HEK293 (cell line): ENCODE data around the gene CCDC87.

Experiments
- CTCF ChIA-PET: fragments of 350-600 bp; formaldehyde crosslinking; extraction: SDS; loops from one replicate; lab custom pipeline; 2021; ENCODE audit warnings: antibody characterized with exemption; lab: Yijun Ruan, JAX
- POLR2A ChIA-PET: fragments of 300-600 bp; formaldehyde crosslinking; extraction: SDS; loops from one replicate; lab custom pipeline; 2020; ENCODE audit warnings: antibody characterized with exemption, inconsistent platforms; lab: Yijun Ruan, JAX
- H3K27ac ChIP-seq: fragments of 200-500 bp; sonication (Bioruptor generic); 2 replicates; pipeline ENCODE4 v1.5.1; 2014; ENCODE audit warnings: low read depth, low read length, control low read depth, inconsistent platforms; ENCODE audit errors: extremely low read depth
- H3K36me3 ChIP-seq, 2 experiments: fragments of 200-500 bp in 1 of 2; sonication (Bioruptor generic) in 1 of 2; 1 replicate in 1 of 2; 2 replicates in 1 of 2; pipeline ENCODE4 v1.5.1; 2014 to 2017; ENCODE audit warnings: inconsistent platforms in 2 of 2, low read length in 2 of 2; ENCODE audit not compliant: control insufficient read depth in 2 of 2, insufficient read depth in 1 of 2
- H3K4me1 ChIP-seq: fragments of 200-500 bp; sonication (Bioruptor generic); 2 replicates; pipeline ENCODE4 v1.5.1; 2014; ENCODE audit warnings: mild to moderate bottlenecking, low read length, inconsistent platforms; ENCODE audit not compliant: control insufficient read depth, insufficient read depth
- H3K4me3 ChIP-seq: 2 replicates; pipeline ENCODE4 v1.5.1; 2011; ENCODE audit warnings: low read depth, mild to moderate bottlenecking, control low read depth, low read length, moderate library complexity
- H3K9me3 ChIP-seq: fragments of 200-500 bp; sonication (Bioruptor generic); 2 replicates; pipeline ENCODE4 v1.5.1; 2014; ENCODE audit warnings: low read depth, low read length, inconsistent platforms; ENCODE audit not compliant: control insufficient read depth, insufficient read depth
- BCL11B ChIP-seq: fragments of 450-650 bp; formaldehyde crosslinking; IDR thresholded peaks from 2 replicates; pipeline ENCODE4 v1.5.1; 2016; ENCODE audit warnings: low read depth, missing biosample characterization, missing genetic modification characterization
- KLF8 ChIP-seq: fragments of 450-650 bp; formaldehyde crosslinking; IDR thresholded peaks from 2 replicates; pipeline ENCODE4 v1.5.1; 2016; ENCODE audit warnings: missing biosample characterization, missing genetic modification characterization
- PRDM4 ChIP-seq: fragments of 450-650 bp; formaldehyde crosslinking; IDR thresholded peaks from 2 replicates; pipeline ENCODE4 v1.5.1; 2017; ENCODE audit warnings: missing biosample characterization, missing genetic modification characterization
- TSHZ1 ChIP-seq: fragments of 450-650 bp; formaldehyde crosslinking; IDR thresholded peaks from 2 replicates; pipeline ENCODE4 v1.5.1; 2016; ENCODE audit warnings: missing biosample characterization, missing genetic modification characterization, borderline replicate concordance
- ZFP41 ChIP-seq: fragments of 450-650 bp; formaldehyde crosslinking; IDR thresholded peaks from 2 replicates; pipeline ENCODE4 v1.5.1; 2016; ENCODE audit warnings: missing biosample characterization, missing genetic modification characterization, borderline replicate concordance
- ZFP69B ChIP-seq: fragments of 450-650 bp; formaldehyde crosslinking; IDR thresholded peaks from 2 replicates; pipeline ENCODE4 v1.5.1; 2016; ENCODE audit warnings: missing biosample characterization, missing genetic modification characterization
- ZNF169 ChIP-seq: fragments of 450-650 bp; formaldehyde crosslinking; IDR thresholded peaks from 2 replicates; pipeline ENCODE4 v1.5.1; 2016; ENCODE audit warnings: missing biosample characterization, missing genetic modification characterization
- ZNF214 ChIP-seq: fragments of 450-650 bp; formaldehyde crosslinking; IDR thresholded peaks from 2 replicates; pipeline ENCODE4 v1.5.1; 2017; ENCODE audit warnings: missing biosample characterization, mild to moderate bottlenecking, missing genetic modification characterization, borderline replicate concordance
- ZNF274 ChIP-seq, 2 experiments: fragments of 200-500 bp in 1 of 2; fragments of 450-650 bp in 1 of 2; sonication (Bioruptor generic) in 1 of 2; formaldehyde crosslinking in 1 of 2; IDR thresholded peaks; 2 replicates each; pipeline versions ENCODE4 v1.5.1 to v1.6.1; 2014 to 2016; ENCODE audit warnings: borderline replicate concordance in 1 of 2, inconsistent platforms in 1 of 2, low read length in 1 of 2, missing biosample characterization in 1 of 2, missing genetic modification characterization in 1 of 2
- ZNF354C ChIP-seq: fragments of 450-650 bp; formaldehyde crosslinking; IDR thresholded peaks from 2 replicates; pipeline ENCODE4 v1.5.1; 2016; ENCODE audit warnings: missing biosample characterization, missing genetic modification characterization, low read depth, borderline replicate concordance
- ZNF513 ChIP-seq: fragments of 450-650 bp; IDR thresholded peaks from 2 replicates; pipeline ENCODE4 v1.5.1; 2018; ENCODE audit warnings: missing biosample characterization, missing genetic modification characterization
- ZNF514 ChIP-seq: fragments of 450-650 bp; formaldehyde crosslinking; IDR thresholded peaks from 2 replicates; pipeline ENCODE4 v1.5.1; 2016; ENCODE audit warnings: missing biosample characterization, missing genetic modification characterization
- ZNF530 ChIP-seq: fragments of 450-650 bp; formaldehyde crosslinking; IDR thresholded peaks from 2 replicates; pipeline ENCODE4 v1.5.1; 2016; ENCODE audit warnings: low read depth, missing biosample characterization, missing genetic modification characterization
- ZNF548 ChIP-seq: fragments of 450-650 bp; formaldehyde crosslinking; IDR thresholded peaks from 2 replicates; pipeline ENCODE4 v1.5.1; 2016; ENCODE audit warnings: missing biosample characterization, missing genetic modification characterization
- ZNF596 ChIP-seq: fragments of 450-650 bp; IDR thresholded peaks from 2 replicates; pipeline ENCODE4 v1.5.0; 2018; ENCODE audit warnings: missing biosample characterization, mild to moderate bottlenecking, missing genetic modification characterization, moderate library complexity
- ZNF600 ChIP-seq: fragments of 450-650 bp; formaldehyde crosslinking; IDR thresholded peaks from 2 replicates; pipeline ENCODE4 v1.5.1; 2016; ENCODE audit warnings: missing biosample characterization, missing genetic modification characterization
- ZNF660 ChIP-seq: fragments of 450-650 bp; IDR thresholded peaks from 2 replicates; pipeline ENCODE4 v1.5.1; 2018; ENCODE audit warnings: missing biosample characterization, mild to moderate bottlenecking, missing genetic modification characterization
- ZSCAN18 ChIP-seq: fragments of 450-650 bp; formaldehyde crosslinking; IDR thresholded peaks from 2 replicates; pipeline ENCODE4 v1.5.1; 2016; ENCODE audit warnings: missing biosample characterization, missing genetic modification characterization
- TF ChIP-seq, protein P1 (sequence below): IDR thresholded peaks from 2 replicates; pipeline ENCODE4 v1.6.1; 2011; ENCODE audit warnings: mild to moderate bottlenecking, low read depth, low read length, borderline replicate concordance
- TF ChIP-seq, protein P2 (sequence below): fragments of 450-650 bp; formaldehyde crosslinking; conservative IDR thresholded peaks from 2 replicates; pipeline ENCODE4 v1.5.1; 2016; ENCODE audit warnings: low read depth, missing biosample characterization, missing genetic modification characterization
- TF ChIP-seq, protein P3 (sequence below): fragments of 450-650 bp; formaldehyde crosslinking; IDR thresholded peaks from 2 replicates; pipeline ENCODE4 v1.5.1; 2017; ENCODE audit warnings: missing biosample characterization, missing genetic modification characterization

Gene CCDC87

GRCh38 chr11:66626926-66627325 lies 34.1 kb upstream of the CCDC87 start (continued):
- TF ChIP-seq ZFP69B (no peak), ZNF660 (tag by site-specific recombination) (no peak), ZNF354C (tag by site-specific recombination) (no peak), ZNF600 (no peak), KLF8 (tag by site-specific recombination) (no peak)
- TF ChIP-seq, protein P1, sequence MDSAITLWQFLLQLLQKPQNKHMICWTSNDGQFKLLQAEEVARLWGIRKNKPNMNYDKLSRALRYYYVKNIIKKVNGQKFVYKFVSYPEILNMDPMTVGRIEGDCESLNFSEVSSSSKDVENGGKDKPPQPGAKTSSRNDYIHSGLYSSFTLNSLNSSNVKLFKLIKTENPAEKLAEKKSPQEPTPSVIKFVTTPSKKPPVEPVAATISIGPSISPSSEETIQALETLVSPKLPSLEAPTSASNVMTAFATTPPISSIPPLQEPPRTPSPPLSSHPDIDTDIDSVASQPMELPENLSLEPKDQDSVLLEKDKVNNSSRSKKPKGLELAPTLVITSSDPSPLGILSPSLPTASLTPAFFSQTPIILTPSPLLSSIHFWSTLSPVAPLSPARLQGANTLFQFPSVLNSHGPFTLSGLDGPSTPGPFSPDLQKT, result no peak
- TF ChIP-seq, protein P2, sequence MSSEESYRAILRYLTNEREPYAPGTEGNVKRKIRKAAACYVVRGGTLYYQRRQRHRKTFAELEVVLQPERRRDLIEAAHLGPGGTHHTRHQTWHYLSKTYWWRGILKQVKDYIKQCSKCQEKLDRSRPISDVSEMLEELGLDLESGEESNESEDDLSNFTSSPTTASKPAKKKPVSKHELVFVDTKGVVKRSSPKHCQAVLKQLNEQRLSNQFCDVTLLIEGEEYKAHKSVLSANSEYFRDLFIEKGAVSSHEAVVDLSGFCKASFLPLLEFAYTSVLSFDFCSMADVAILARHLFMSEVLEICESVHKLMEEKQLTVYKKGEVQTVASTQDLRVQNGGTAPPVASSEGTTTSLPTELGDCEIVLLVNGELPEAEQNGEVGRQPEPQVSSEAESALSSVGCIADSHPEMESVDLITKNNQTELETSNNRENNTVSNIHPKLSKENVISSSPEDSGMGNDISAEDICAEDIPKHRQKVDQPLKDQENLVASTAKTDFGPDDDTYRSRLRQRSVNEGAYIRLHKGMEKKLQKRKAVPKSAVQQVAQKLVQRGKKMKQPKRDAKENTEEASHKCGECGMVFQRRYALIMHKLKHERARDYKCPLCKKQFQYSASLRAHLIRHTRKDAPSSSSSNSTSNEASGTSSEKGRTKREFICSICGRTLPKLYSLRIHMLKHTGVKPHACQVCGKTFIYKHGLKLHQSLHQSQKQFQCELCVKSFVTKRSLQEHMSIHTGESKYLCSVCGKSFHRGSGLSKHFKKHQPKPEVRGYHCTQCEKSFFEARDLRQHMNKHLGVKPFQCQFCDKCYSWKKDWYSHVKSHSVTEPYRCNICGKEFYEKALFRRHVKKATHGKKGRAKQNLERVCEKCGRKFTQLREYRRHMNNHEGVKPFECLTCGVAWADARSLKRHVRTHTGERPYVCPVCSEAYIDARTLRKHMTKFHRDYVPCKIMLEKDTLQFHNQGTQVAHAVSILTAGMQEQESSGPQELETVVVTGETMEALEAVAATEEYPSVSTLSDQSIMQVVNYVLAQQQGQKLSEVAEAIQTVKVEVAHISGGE (tag by site-specific recombination), result no peak
- TF ChIP-seq, all 188 proteins: peak for 0

- no peak overlapping the region for H3K4me3 ChIP-seq
- no peaks in the 10 kb centered on the region for H3K4me1 ChIP-seq
- no peak overlapping the region for H3K27ac ChIP-seq
- H3K9me3 ChIP-seq, result no peaks in the 10 kb centered on the region
- POLR2A ChIA-PET, result interaction anchor here (2.7 to 7.0 kb wide), 3 partner anchors 9 to 12 kb away, joined by 15 to 42 read pairs (median 33); partner anchors contain the start of genes RBM14 and RBM4
- peaks cover 10 to 93% of the 10 kb centered on the region in 2 experiments; a peak in 2 of 3 replicates for H3K36me3 ChIP-seq
- CTCF ChIA-PET, result no interaction called here
- TF ChIP-seq ZNF530 (tag by site-specific recombination) (no peak), ZNF548 (no peak), BCL11B (tag by site-specific recombination) (no peak), TSHZ1 (tag by site-specific recombination) (no peak), ZNF274 (IDR thresholded peaks at IDR 0.05; ENCODE audit: low read length) (no peak), ZNF274 (tag by site-specific recombination; IDR thresholded peaks at IDR 0.05; ENCODE audit: borderline replicate concordance) (no peak), ZFP41 (no peak), ZNF596 (tag by site-specific recombination) (no peak), ZSCAN18 (tag by site-specific recombination) (no peak), PRDM4 (tag by site-specific recombination) (no peak), ZNF513 (tag by site-specific recombination) (no peak), ZNF214 (tag by site-specific recombination) (no peak), ZNF514 (tag by site-specific recombination) (no peak), ZNF169 (tag by site-specific recombination) (no peak)
- TF ChIP-seq, protein P3, sequence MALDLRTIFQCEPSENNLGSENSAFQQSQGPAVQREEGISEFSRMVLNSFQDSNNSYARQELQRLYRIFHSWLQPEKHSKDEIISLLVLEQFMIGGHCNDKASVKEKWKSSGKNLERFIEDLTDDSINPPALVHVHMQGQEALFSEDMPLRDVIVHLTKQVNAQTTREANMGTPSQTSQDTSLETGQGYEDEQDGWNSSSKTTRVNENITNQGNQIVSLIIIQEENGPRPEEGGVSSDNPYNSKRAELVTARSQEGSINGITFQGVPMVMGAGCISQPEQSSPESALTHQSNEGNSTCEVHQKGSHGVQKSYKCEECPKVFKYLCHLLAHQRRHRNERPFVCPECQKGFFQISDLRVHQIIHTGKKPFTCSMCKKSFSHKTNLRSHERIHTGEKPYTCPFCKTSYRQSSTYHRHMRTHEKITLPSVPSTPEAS (tag by site-specific recombination), result no peak
Measured at GRCh38 chr11:66626382-66626781, 33.5 kb upstream of the CCDC87 start.
